ENCODE data around the gene ZNF853. TPM values are rescaled to one million over a fixed set of nuclear protein-coding genes. Genes with fewer than 3 reads are reported as not detected.

The ZNF853 gene
- total RNA-seq (2022) (not detected in 2 replicates), Bru-seq, nascent RNA (not detected), BruChase-seq, experiment 1, labeled RNA remaining after a 6-hour chase (percentile 9 among the genes with signal in this experiment), BruChase-seq, experiment 2, labeled RNA remaining after a 2-hour chase (not detected)
- long read RNA-seq = 0 reads

DNA sequence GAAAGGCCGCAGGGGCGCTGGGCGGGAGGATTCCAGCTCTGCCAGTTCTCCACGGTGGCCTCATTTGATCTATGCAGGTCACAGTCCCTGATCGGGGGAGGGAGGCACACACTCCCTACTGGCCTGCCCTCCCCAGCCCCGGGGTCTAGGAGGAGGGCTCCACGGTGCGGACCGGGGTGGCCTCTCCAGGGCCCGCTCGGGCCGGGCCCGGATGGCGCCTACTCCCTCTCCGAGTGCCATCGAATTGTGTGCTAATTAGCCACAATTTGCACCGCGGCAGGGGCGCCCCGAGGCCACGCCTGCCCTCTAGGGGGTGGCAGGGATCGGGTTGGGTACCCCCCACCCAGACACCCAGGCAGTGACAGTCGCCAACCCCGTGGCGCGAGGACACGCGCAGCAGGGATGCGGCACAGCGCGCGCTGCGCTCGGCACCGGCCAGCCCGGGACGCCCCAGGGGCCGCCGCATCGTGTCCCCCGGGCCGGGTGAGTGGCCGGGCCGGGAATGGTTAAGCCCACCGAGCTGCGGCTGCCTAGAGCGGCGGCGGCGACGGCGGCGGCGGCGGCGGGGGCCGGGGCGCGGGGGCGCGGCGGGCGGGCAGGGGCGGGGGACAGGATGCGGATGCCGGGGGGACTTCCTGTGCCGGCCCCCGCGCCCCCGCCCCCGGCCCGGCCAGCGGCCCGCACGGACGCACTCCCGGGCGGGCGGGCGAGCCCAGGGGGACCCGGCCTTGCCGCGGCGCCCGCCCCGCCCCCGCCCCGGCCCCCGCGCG, at the start of gene ZNF853:
TSS of gene ZNF853 (plus strand) at position 658 of the 770 bp plus-strand sequence. CDS start 565 bp downstream, outside the sequence.
- H3K9me3 Mint-ChIP-seq (ENCODE audit: unreplicated experiment) = no peaks in the 10 kb centered on the region
- H3K4me3 Mint-ChIP-seq (ENCODE audit: unreplicated experiment) = no peak within 1 kb of the TSS

DNA sequence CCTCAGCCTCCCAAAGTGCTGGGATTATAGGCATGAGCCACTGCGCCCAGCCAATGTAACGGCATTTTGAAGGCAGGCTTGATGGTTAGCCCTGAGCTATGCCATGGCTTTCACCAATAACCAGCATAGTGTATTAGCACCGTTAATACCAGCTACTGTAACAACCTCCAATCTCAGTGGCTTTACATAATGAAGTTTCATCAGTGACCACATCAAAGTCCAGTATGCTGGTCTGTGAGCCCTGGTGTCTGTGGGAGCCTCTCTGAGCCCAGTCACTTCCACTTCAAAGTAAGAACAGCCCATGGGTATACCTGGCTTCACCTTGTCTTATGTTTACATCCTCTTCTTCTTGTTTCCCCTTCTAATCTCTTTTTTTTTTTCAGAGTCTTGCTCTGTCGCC, 49.8 kb upstream of the ZNF853 start:
- intact Hi-C loops (cut with micrococcal nuclease) = no loop called here
- BruUV-seq (replicated peaks) = no TSS peak
- no peaks in the 10 kb centered on the region for H3K4me1 Mint-ChIP-seq (ENCODE audit: insufficient read depth, unreplicated experiment)
- ChIA-PET CTCF (no interaction called here), POLR2A (no interaction called here)
- no peak for DNase-seq (ENCODE audit: unreplicated experiment)
- no peak overlapping the region for H3K27ac Mint-ChIP-seq (ENCODE audit: low read depth, unreplicated experiment)
- H3K4me3 Mint-ChIP-seq (ENCODE audit: unreplicated experiment) = no peak overlapping the region
- H3K9me3 Mint-ChIP-seq (ENCODE audit: unreplicated experiment) = no peaks in the 10 kb centered on the region
- no peaks in the 10 kb centered on the region for H3K36me3 Mint-ChIP-seq (ENCODE audit: insufficient read depth, unreplicated experiment)
- H3K27me3 Mint-ChIP-seq (ENCODE audit: insufficient read depth, unreplicated experiment) = no peaks in the 10 kb centered on the region
- TF ChIP-seq, protein P1, sequence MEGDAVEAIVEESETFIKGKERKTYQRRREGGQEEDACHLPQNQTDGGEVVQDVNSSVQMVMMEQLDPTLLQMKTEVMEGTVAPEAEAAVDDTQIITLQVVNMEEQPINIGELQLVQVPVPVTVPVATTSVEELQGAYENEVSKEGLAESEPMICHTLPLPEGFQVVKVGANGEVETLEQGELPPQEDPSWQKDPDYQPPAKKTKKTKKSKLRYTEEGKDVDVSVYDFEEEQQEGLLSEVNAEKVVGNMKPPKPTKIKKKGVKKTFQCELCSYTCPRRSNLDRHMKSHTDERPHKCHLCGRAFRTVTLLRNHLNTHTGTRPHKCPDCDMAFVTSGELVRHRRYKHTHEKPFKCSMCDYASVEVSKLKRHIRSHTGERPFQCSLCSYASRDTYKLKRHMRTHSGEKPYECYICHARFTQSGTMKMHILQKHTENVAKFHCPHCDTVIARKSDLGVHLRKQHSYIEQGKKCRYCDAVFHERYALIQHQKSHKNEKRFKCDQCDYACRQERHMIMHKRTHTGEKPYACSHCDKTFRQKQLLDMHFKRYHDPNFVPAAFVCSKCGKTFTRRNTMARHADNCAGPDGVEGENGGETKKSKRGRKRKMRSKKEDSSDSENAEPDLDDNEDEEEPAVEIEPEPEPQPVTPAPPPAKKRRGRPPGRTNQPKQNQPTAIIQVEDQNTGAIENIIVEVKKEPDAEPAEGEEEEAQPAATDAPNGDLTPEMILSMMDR (IDR thresholded peaks at IDR 0.05; ENCODE audit: unreplicated experiment) = no peak

More for the DNA sequence above, at the start of gene ZNF853:
- no peak for DNase-seq (ENCODE audit: unreplicated experiment)
- TF ChIP-seq, protein P1 (IDR thresholded peaks at IDR 0.05; ENCODE audit: unreplicated experiment) = no peak
- no TSS peak for BruUV-seq (replicated peaks)
- ChIA-PET CTCF (no interaction called here), POLR2A (no interaction called here)
- H3K4me1 Mint-ChIP-seq (ENCODE audit: insufficient read depth, unreplicated experiment) = no peaks in the 10 kb centered on the region
- peaks cover 52% of the 10 kb centered on the region for H3K27me3 Mint-ChIP-seq (ENCODE audit: insufficient read depth, unreplicated experiment)
- H3K36me3 Mint-ChIP-seq (ENCODE audit: insufficient read depth, unreplicated experiment) = no peaks in the 10 kb centered on the region
- no peak within 1 kb of the TSS for H3K27ac Mint-ChIP-seq (ENCODE audit: low read depth, unreplicated experiment)
- intact Hi-C loops (cut with micrococcal nuclease) = no loop called here

DNA sequence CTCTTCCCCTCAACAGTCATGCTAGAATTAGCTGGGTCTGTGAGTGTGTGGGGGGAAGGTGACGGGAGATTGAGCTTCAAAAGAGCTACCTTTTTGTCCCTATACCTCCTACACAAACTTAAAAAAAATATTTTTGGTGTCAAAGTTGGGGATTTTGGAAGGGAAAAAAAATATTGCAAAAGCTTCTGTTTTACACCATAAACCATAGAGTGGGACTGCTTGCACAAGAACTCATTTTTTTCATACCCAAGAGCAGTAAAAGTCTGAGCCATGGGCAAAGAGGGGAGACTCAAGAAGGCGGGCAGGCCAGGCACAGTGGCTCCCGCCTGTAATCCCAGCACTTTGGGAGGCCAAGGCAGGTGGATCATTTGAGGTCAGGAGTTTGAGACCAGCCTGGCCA, 47.5 kb upstream of the ZNF853 start:
- intact Hi-C loops (cut with micrococcal nuclease) = no loop called here

More for the DNA sequence above, 47.5 kb upstream of the ZNF853 start:
- Mint-ChIP-seq H3K4me1 (ENCODE audit: insufficient read depth, unreplicated experiment) (no peaks in the 10 kb centered on the region), H3K9me3 (ENCODE audit: unreplicated experiment) (no peaks in the 10 kb centered on the region), H3K27ac (ENCODE audit: low read depth, unreplicated experiment) (no peak overlapping the region), H3K27me3 (ENCODE audit: insufficient read depth, unreplicated experiment) (no peaks in the 10 kb centered on the region), H3K36me3 (ENCODE audit: insufficient read depth, unreplicated experiment) (no peaks in the 10 kb centered on the region), H3K4me3 (ENCODE audit: unreplicated experiment) (no peak overlapping the region)
- TF ChIP-seq, protein P1 (IDR thresholded peaks at IDR 0.05; ENCODE audit: unreplicated experiment) = no peak
- DNase-seq (ENCODE audit: unreplicated experiment) = no peak
- ChIA-PET POLR2A (no interaction called here), CTCF (interaction anchor here (1.2 kb wide), 1 partner anchor 52 kb away, joined by 4 read pairs; no protein-coding TSS in a partner anchor)
- no TSS peak for BruUV-seq (replicated peaks)
